ENCODE data around the gene RGS6.

The RGS6 gene

GRCh38 chr14:72126561-72126960 lies 194.3 kb downstream of the RGS6 start:
- Histone ChIP-seq H3K36me3 (no peaks in the 10 kb centered on the region), H3K27ac (no peak overlapping the region), H3K4me1 (peaks cover 0 to 6% (median 0%) of the 10 kb centered on the region in 4 donors), H3K27me3 (no peaks in the 10 kb centered on the region), H3K9me3 (no peaks in the 10 kb centered on the region), H3K4me3 (no peak overlapping the region)
- no peak for TF ChIP-seq CTCF (IDR thresholded peaks at IDR 0.05)
- DNase-seq = no peak
- intact Hi-C loops (cut with DNase I; ENCODE audit: low total_unique reads) = no loop called here

- TF ChIP-seq CTCF (IDR thresholded peaks at IDR 0.05) = no peak
- H3K27ac ChIP-seq = no peak overlapping the region
- no peak for DNase-seq
- no peaks in the 10 kb centered on the region for H3K36me3 ChIP-seq
- H3K27me3 ChIP-seq = no peaks in the 10 kb centered on the region
- H3K4me3 ChIP-seq = no peak overlapping the region
- intact Hi-C loops (cut with DNase I; ENCODE audit: low total_unique reads) = no loop called here
- peaks cover 0 to 6% (median 0%) of the 10 kb centered on the region in 4 donors for H3K4me1 ChIP-seq
- H3K9me3 ChIP-seq = no peaks in the 10 kb centered on the region
Measured at GRCh38 chr14:72128629-72129028, 196.4 kb downstream of the RGS6 start.

- no peak for DNase-seq
- intact Hi-C loops (cut with DNase I; ENCODE audit: low total_unique reads) = no loop called here
- H3K27me3 ChIP-seq = no peaks in the 10 kb centered on the region
- no peaks in the 10 kb centered on the region for H3K36me3 ChIP-seq
- no peak overlapping the region for H3K4me3 ChIP-seq
- H3K27ac ChIP-seq = no peak overlapping the region
- H3K9me3 ChIP-seq = no peaks in the 10 kb centered on the region
- peaks cover 0 to 6% (median 0%) of the 10 kb centered on the region in 4 donors for H3K4me1 ChIP-seq
- no peak for TF ChIP-seq CTCF (IDR thresholded peaks at IDR 0.05)
Measured at GRCh38 chr14:72129291-72129690, 197.1 kb downstream of the RGS6 start.

GRCh38 chr14:72141084-72141483 lies 208.9 kb downstream of the RGS6 start:
- H3K4me1 ChIP-seq = no peaks in the 10 kb centered on the region
- no peaks in the 10 kb centered on the region for H3K9me3 ChIP-seq
- no peak overlapping the region for H3K4me3 ChIP-seq
- H3K27me3 ChIP-seq = no peaks in the 10 kb centered on the region
- H3K27ac ChIP-seq = no peak overlapping the region
- DNase-seq = no peak
- H3K36me3 ChIP-seq = no peaks in the 10 kb centered on the region
- intact Hi-C loops (cut with DNase I; ENCODE audit: low total_unique reads) = no loop called here
- no peak for TF ChIP-seq CTCF (IDR thresholded peaks at IDR 0.05)

- no peaks in the 10 kb centered on the region for H3K4me1 ChIP-seq
- no peaks in the 10 kb centered on the region for H3K27me3 ChIP-seq
- no peaks in the 10 kb centered on the region for H3K9me3 ChIP-seq
- H3K36me3 ChIP-seq = no peaks in the 10 kb centered on the region
- no peak overlapping the region for H3K27ac ChIP-seq
- no peak for DNase-seq
- H3K4me3 ChIP-seq = no peak overlapping the region
- TF ChIP-seq CTCF (IDR thresholded peaks at IDR 0.05) = no peak
- intact Hi-C loops (cut with DNase I; ENCODE audit: low total_unique reads) = no loop called here
Measured at GRCh38 chr14:72142328-72142727, 210.1 kb downstream of the RGS6 start.

GRCh38 chr14:72146241-72146640 lies 214.0 kb downstream of the RGS6 start:
- DNase-seq = no peak
- Histone ChIP-seq H3K27ac (no peak overlapping the region), H3K9me3 (no peaks in the 10 kb centered on the region), H3K27me3 (no peaks in the 10 kb centered on the region), H3K4me3 (no peak overlapping the region), H3K4me1 (no peaks in the 10 kb centered on the region), H3K36me3 (no peaks in the 10 kb centered on the region)
- no peak for TF ChIP-seq CTCF (IDR thresholded peaks at IDR 0.05)
- intact Hi-C loops (cut with DNase I; ENCODE audit: low total_unique reads) = no loop called here
